OCI-LY1 (cell line): Measurements from ENCODE around the gene TNC.

Experiments
- H2AFZ ChIP-seq: fragments of 200-600 bp; sonication (generic), shearing (Covaris generic); 2 replicates; pipeline ENCODE4 v1.6.0; 2014; ENCODE audit warnings: antibody characterized with exemption, mild to moderate bottlenecking, low read length
- H3F3A ChIP-seq: fragments of 200-600 bp; sonication (generic), shearing (Covaris generic); 2 replicates; pipeline ENCODE4 v1.6.0; 2014; ENCODE audit warnings: mild to moderate bottlenecking, antibody characterized with exemption, low read length, moderate library complexity; ENCODE audit not compliant: insufficient read depth
- H3K27ac ChIP-seq: fragments of 200-600 bp; sonication (generic); 2 replicates; pipeline ENCODE4 v1.5.1; 2014; ENCODE audit warnings: low read length, mixed run types, mild to moderate bottlenecking, low read depth; ENCODE audit not compliant: poor library complexity, severe bottlenecking
- H3K27me3 ChIP-seq: fragments of 200-600 bp; sonication (generic); 2 replicates; pipeline ENCODE4 v1.6.0; 2014; ENCODE audit warnings: antibody characterized with exemption, mild to moderate bottlenecking, low read length, moderate library complexity; ENCODE audit not compliant: insufficient read depth
- H3K36me3 ChIP-seq: fragments of 200-600 bp; sonication (generic); 2 replicates; pipeline ENCODE4 v1.6.1; 2014; ENCODE audit warnings: mild to moderate bottlenecking, antibody characterized with exemption, low read length, moderate library complexity, mixed read lengths; ENCODE audit not compliant: insufficient read depth
- H3K4me1 ChIP-seq: fragments of 200-600 bp; sonication (generic); 2 replicates; pipeline ENCODE4 v1.5.1; 2014; ENCODE audit warnings: mild to moderate bottlenecking, low read length, moderate library complexity; ENCODE audit not compliant: insufficient read depth, severe bottlenecking
- H3K4me2 ChIP-seq: fragments of 200-600 bp; sonication (generic), shearing (Covaris generic); 2 replicates; pipeline ENCODE4 v1.6.1; 2014; ENCODE audit warnings: low read length
- H3K4me3 ChIP-seq: fragments of 200-600 bp; sonication (generic); 2 replicates; pipeline ENCODE4 v1.5.1; 2014; ENCODE audit warnings: low read length, low read depth, mild to moderate bottlenecking, mixed read lengths; ENCODE audit not compliant: poor library complexity, severe bottlenecking
- H3K79me2 ChIP-seq: fragments of 200-600 bp; shearing (Covaris generic); 2 replicates; pipeline ENCODE4 v1.6.1; 2016; ENCODE audit warnings: mixed run types, low read length, mixed read lengths; ENCODE audit not compliant: insufficient read depth
- H3K9ac ChIP-seq: fragments of 200-600 bp; sonication (generic), shearing (Covaris generic); 2 replicates; pipeline ENCODE4 v1.6.1; 2014; ENCODE audit warnings: mild to moderate bottlenecking, low read length, mixed read lengths
- H3K9me2 ChIP-seq: fragments of 200-600 bp; sonication (generic), shearing (Covaris generic); 2 replicates; pipeline ENCODE4 v1.6.1; 2014; ENCODE audit warnings: low read depth, mild to moderate bottlenecking, low read length, mixed read lengths
- H3K9me3 ChIP-seq: fragments of 200-600 bp; shearing (Covaris generic); 2 replicates; pipeline ENCODE4 v1.6.1; 2014; ENCODE audit warnings: low read length, mixed read lengths
- H4K20me1 ChIP-seq: fragments of 200-600 bp; sonication (generic), shearing (Covaris generic); 2 replicates; pipeline ENCODE4 v1.6.0; 2016; ENCODE audit warnings: mild to moderate bottlenecking, low read length; ENCODE audit not compliant: insufficient read depth
- EZH2 ChIP-seq: fragments of 200-600 bp; sonication (generic), shearing (Covaris generic); IDR thresholded peaks from 2 replicates; pipeline ENCODE4 v1.8.0; 2017; ENCODE audit warnings: borderline replicate concordance, mixed run types, mild to moderate bottlenecking, antibody characterized with exemption, low read length, moderate library complexity, mixed read lengths
- TF ChIP-seq, protein P1 (sequence below): fragments of 200-600 bp; sonication (generic), shearing (Covaris generic); IDR thresholded peaks from 2 replicates; pipeline ENCODE4 v1.5.1; 2017; ENCODE audit warnings: mild to moderate bottlenecking, antibody characterized with exemption, low read length, moderate library complexity, mixed read lengths

TNC gene

DNA sequence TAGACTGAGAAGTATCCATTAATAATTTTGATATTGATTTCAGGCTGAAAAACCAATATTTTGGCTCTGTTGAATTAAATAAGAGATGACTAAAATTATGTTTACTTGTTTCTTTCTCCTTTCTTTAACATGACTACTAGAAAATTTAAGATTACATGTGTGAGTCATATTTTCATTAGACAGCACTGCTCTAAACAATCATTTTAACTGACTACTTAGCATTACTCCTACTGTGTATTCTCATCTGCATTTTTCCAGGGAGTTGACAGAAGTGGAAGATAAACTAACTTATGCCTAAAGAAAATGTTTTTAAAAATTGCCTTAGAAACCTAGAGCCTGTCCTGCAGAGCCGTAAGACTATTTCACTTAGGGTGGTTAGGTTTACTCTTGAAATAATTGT, 29.1 kb downstream of the TNC start:
- no peaks in the 10 kb centered on the region for H3F3A ChIP-seq
- no peaks in the 10 kb centered on the region for H4K20me1 ChIP-seq
- H3K27ac ChIP-seq: no peak overlapping the region
- H3K9me2 ChIP-seq: no peaks in the 10 kb centered on the region
- no peaks in the 10 kb centered on the region for H3K79me2 ChIP-seq
- no peaks in the 10 kb centered on the region for H3K36me3 ChIP-seq
- H3K9ac ChIP-seq: no peak overlapping the region
- no peaks in the 10 kb centered on the region for H3K9me3 ChIP-seq
- TF ChIP-seq, protein P1, sequence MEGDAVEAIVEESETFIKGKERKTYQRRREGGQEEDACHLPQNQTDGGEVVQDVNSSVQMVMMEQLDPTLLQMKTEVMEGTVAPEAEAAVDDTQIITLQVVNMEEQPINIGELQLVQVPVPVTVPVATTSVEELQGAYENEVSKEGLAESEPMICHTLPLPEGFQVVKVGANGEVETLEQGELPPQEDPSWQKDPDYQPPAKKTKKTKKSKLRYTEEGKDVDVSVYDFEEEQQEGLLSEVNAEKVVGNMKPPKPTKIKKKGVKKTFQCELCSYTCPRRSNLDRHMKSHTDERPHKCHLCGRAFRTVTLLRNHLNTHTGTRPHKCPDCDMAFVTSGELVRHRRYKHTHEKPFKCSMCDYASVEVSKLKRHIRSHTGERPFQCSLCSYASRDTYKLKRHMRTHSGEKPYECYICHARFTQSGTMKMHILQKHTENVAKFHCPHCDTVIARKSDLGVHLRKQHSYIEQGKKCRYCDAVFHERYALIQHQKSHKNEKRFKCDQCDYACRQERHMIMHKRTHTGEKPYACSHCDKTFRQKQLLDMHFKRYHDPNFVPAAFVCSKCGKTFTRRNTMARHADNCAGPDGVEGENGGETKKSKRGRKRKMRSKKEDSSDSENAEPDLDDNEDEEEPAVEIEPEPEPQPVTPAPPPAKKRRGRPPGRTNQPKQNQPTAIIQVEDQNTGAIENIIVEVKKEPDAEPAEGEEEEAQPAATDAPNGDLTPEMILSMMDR: no peak
- TF ChIP-seq EZH2: no peak
- H3K4me1 ChIP-seq: no peaks in the 10 kb centered on the region
- no peaks in the 10 kb centered on the region for H3K27me3 ChIP-seq
- no peak overlapping the region for H2AFZ ChIP-seq
- no peak overlapping the region for H3K4me3 ChIP-seq
- H3K4me2 ChIP-seq: no peak overlapping the region

DNA sequence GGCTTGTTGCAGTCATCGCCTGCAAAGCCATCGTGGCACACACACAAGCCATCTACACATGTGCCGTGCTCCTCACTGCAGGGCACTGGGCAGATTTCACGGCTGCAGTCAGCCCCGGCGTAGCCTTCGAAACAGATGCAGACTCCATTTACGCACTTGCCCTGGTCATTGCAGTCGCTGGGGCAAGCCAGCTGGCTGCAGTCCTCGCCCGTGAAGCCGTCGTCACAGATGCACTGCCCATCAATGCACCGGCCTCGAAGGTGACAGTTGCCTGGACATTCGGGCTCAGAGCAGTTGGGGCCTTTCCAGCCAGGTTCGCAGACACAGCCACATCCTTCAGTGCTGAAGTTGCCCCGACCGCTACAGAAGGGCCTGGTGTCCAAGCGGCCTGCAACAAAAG, 31.1 kb downstream of the TNC start:
- H3K79me2 ChIP-seq: no peaks in the 10 kb centered on the region
- no peaks in the 10 kb centered on the region for H3K9me3 ChIP-seq
- no peak overlapping the region for H3K9ac ChIP-seq
- no peaks in the 10 kb centered on the region for H3K9me2 ChIP-seq
- H2AFZ ChIP-seq: no peak overlapping the region
- no peaks in the 10 kb centered on the region for H3K27me3 ChIP-seq
- TF ChIP-seq, protein P1: no peak
- no peak for TF ChIP-seq EZH2
- no peak overlapping the region for H3K4me2 ChIP-seq
- H3K4me1 ChIP-seq: no peaks in the 10 kb centered on the region
- H3F3A ChIP-seq: no peaks in the 10 kb centered on the region
- no peak overlapping the region for H3K27ac ChIP-seq
- no peaks in the 10 kb centered on the region for H4K20me1 ChIP-seq
- no peak overlapping the region for H3K4me3 ChIP-seq
- no peaks in the 10 kb centered on the region for H3K36me3 ChIP-seq

DNA sequence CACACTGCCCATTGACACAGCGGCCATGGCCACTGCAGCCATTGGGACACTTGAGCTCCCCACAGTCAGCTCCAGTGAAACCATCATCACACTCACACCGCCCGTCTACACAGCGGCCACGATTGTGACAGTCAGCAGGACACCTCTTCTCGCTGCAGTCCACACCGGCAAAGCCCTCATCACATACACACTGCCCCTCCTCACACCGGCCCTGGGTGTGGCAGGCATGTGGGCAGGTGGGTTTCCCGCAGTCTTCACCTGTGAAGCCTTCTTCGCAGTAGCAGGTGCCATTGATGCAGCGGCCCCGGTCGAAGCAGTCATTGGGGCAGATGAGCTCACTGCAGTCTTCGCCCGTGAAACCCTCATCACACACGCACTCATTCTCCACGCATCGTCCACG, 31.5 kb downstream of the TNC start:
- Histone ChIP-seq H3K4me3 (no peak overlapping the region), H3K9me2 (no peaks in the 10 kb centered on the region), H3K4me2 (no peak overlapping the region), H3K36me3 (no peaks in the 10 kb centered on the region), H3K27me3 (no peaks in the 10 kb centered on the region), H3K79me2 (no peaks in the 10 kb centered on the region), H3K9ac (no peak overlapping the region), H3K27ac (no peak overlapping the region), H3K9me3 (no peaks in the 10 kb centered on the region), H3F3A (no peaks in the 10 kb centered on the region), H2AFZ (no peak overlapping the region), H4K20me1 (no peaks in the 10 kb centered on the region), H3K4me1 (no peaks in the 10 kb centered on the region)
- TF ChIP-seq EZH2: no peak
- TF ChIP-seq, protein P1: no peak
